Activated CD4-positive, alpha-beta T cell treated with anti-CD3 and anti-CD28 coated beads, Interleukin-2, amount 50 U/mL, for 24 hours (primary cell): ENCODE results near the gene OR8I2.
"Not testable (repeated sequence)": the region's sequence is repeated elsewhere in the genome, so short reads cannot be mapped to it uniquely, and the experiment has no call there.

ENCODE experiments used
- DNase-seq, 2 donors: peaks; one replicate each; pipeline ENCODE4 v3.0.0-alpha.2; 2020; ENCODE audit warnings: low read depth in 1 of 2, low spot score in 1 of 2

The OR8I2 gene

GRCh38 chr11:56093008-56093407 lies at the start of gene OR8I2:
Gene OR8I2, plus strand, starts transcription at chr11:56093308. Its CDS starts 0 bp downstream, at chr11:56093308.
- no peak for DNase-seq

GRCh38 chr11:56045538-56045937 lies 47.6 kb upstream of the OR8I2 start:
- DNase-seq: no peak

- no peak for DNase-seq
Observed at GRCh38 chr11:56048480-56048879, 44.6 kb upstream of the OR8I2 start.

- no peak for DNase-seq
Observed at GRCh38 chr11:56049487-56049886, 43.6 kb upstream of the OR8I2 start.

- not testable (repeated sequence) for DNase-seq
Observed at GRCh38 chr11:56056366-56056765, 36.7 kb upstream of the OR8I2 start.

- DNase-seq: not testable (repeated sequence)
Observed at GRCh38 chr11:56057661-56058237, 35.4 kb upstream of the OR8I2 start.

GRCh38 chr11:56058260-56058780 lies 34.8 kb upstream of the OR8I2 start:
- not testable (repeated sequence) for DNase-seq

GRCh38 chr11:56066980-56067379 lies 26.1 kb upstream of the OR8I2 start:
- DNase-seq: no peak

- DNase-seq: no peak
Observed at GRCh38 chr11:56089697-56090096, 3.4 kb upstream of the OR8I2 start.

GRCh38 chr11:56103210-56103737 lies 10.2 kb downstream of the OR8I2 start, which contains the start of gene OR8H2:
Gene OR8H2, plus strand, starts transcription at chr11:56103687. Its CDS starts 1,356 bp downstream, at chr11:56105043.
- no peak for DNase-seq

- no peak for DNase-seq
Observed at GRCh38 chr11:56122073-56122472, 29.0 kb downstream of the OR8I2 start, which contains the start of gene OR8H3. Gene OR8H3, plus strand, starts transcription at chr11:56122373. Its CDS starts 0 bp downstream, at chr11:56122373.

GRCh38 chr11:56140151-56140661 lies 47.1 kb downstream of the OR8I2 start, which contains the start of gene OR8J3:
Gene OR8J3, minus strand, starts transcription at chr11:56140201. Its CDS starts 2,483 bp downstream, at chr11:56137718.
- no peak for DNase-seq

- DNase-seq: not testable (repeated sequence)
Observed at GRCh38 chr11:56143681-56144080, 50.6 kb downstream of the OR8I2 start.
